GM12878 (cell line): ENCODE measurements around the gene DOCK2.

Source experiments
- CBX5 ChIP-seq: sonication (generic); IDR thresholded peaks from 2 replicates; pipeline ENCODE4 v1.6.1; 2016; ENCODE audit warnings: low read depth, moderate library complexity, mild to moderate bottlenecking, inconsistent platforms
- EGR1 ChIP-seq, 2 experiments: IDR thresholded peaks; 1 replicate in 1 of 2; 2 replicates in 1 of 2; pipeline ENCODE4 v1.6.1; 2011 to 2012; ENCODE audit warnings: low read depth in 2 of 2, low read length in 2 of 2, borderline replicate concordance in 1 of 2, mild to moderate bottlenecking in 1 of 2, moderate library complexity in 1 of 2
- NFIC ChIP-seq: IDR thresholded peaks from 2 replicates; pipeline ENCODE4 v1.6.1; 2012; ENCODE audit warnings: low read depth, mild to moderate bottlenecking, inconsistent platforms, low read length, moderate library complexity
- NFYA ChIP-seq: IDR thresholded peaks from 2 replicates; pipeline ENCODE4 v1.6.1; 2011; ENCODE audit warnings: low read depth, mild to moderate bottlenecking, low read length, improper control_type of control experiment, borderline replicate concordance
- NFYB ChIP-seq: IDR thresholded peaks from 2 replicates; pipeline ENCODE4 v1.6.1; 2011; ENCODE audit warnings: low read depth, mild to moderate bottlenecking, low read length, improper control_type of control experiment, moderate library complexity; ENCODE audit not compliant: insufficient read depth
- PAX5 ChIP-seq: IDR thresholded peaks from 2 replicates; pipeline ENCODE4 v1.6.1; 2011; ENCODE audit warnings: low read depth, low read length, borderline replicate concordance
- POLR2A ChIP-seq: IDR thresholded peaks from 2 replicates; pipeline ENCODE4 v1.6.1; 2011; ENCODE audit warnings: low read depth, mild to moderate bottlenecking, low read length
- POLR2AphosphoS5 ChIP-seq: IDR thresholded peaks from 2 replicates; pipeline ENCODE4 v1.6.1; 2011; ENCODE audit warnings: mild to moderate bottlenecking, low read length, inconsistent platforms
- SMAD5 ChIP-seq: IDR thresholded peaks from 2 replicates; pipeline ENCODE4 v1.6.1; 2016; ENCODE audit warnings: antibody characterized with exemption, low read depth
- SMC3 ChIP-seq: IDR thresholded peaks from 2 replicates; pipeline ENCODE4 v1.6.1; 2011; ENCODE audit warnings: low read length, improper control_type of control experiment, borderline replicate concordance
- YY1 ChIP-seq: IDR thresholded peaks from 2 replicates; pipeline ENCODE4 v1.6.1; 2011; ENCODE audit warnings: low read depth, mild to moderate bottlenecking, low read length
- TF ChIP-seq, protein P1 (sequence below): fragments of 450-650 bp; IDR thresholded peaks from 2 replicates; pipeline ENCODE4 v1.6.1; 2017; ENCODE audit warnings: antibody characterized with exemption, mild to moderate bottlenecking, moderate library complexity
- TF ChIP-seq, protein P2 (sequence below), 3 experiments: IDR thresholded peaks in 2 of 3; conservative IDR thresholded peaks in 1 of 3; 2 replicates each; pipeline ENCODE4 v1.5.1; 2011; ENCODE audit warnings: low read depth in 3 of 3, low read length in 3 of 3, mild to moderate bottlenecking in 3 of 3, control low read depth in 2 of 3, moderate library complexity in 2 of 3, inconsistent platforms in 1 of 3, mixed read lengths in 1 of 3; ENCODE audit not compliant: control insufficient read depth in 2 of 3, insufficient read depth in 1 of 3; ENCODE audit errors: extremely low read depth in 1 of 3

DNA sequence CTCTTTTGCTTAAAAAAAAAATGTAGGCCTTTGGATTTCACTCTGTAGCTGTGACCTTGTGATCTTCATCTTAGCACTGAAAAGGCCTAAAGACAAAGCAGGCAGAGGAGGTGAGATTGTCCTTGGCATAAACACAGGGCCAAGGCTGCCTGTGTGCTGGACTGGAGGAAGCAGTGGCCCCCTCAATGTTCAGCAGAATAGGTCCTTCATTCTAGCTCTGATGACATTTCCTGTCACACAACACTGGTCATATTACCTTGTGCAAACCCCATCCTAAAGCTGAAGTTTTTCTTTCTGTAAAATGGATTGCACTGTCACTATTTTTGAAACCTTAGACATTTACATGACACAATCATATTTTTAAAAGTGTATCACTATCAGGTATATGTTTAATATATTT is 195.8 kb downstream of the DOCK2 start:
- no peak for TF ChIP-seq SMAD5
- TF ChIP-seq EGR1 (IDR thresholded peaks at IDR 0.05; ENCODE audit: borderline replicate concordance in 1 of 2, low read depth in 2 of 2, low read length in 2 of 2): no peak
- no peak for TF ChIP-seq SMC3
- TF ChIP-seq NFYA: no peak
- TF ChIP-seq NFYB: no peak
- TF ChIP-seq PAX5: no peak
- TF ChIP-seq POLR2AphosphoS5: no peak
- TF ChIP-seq, protein P1, sequence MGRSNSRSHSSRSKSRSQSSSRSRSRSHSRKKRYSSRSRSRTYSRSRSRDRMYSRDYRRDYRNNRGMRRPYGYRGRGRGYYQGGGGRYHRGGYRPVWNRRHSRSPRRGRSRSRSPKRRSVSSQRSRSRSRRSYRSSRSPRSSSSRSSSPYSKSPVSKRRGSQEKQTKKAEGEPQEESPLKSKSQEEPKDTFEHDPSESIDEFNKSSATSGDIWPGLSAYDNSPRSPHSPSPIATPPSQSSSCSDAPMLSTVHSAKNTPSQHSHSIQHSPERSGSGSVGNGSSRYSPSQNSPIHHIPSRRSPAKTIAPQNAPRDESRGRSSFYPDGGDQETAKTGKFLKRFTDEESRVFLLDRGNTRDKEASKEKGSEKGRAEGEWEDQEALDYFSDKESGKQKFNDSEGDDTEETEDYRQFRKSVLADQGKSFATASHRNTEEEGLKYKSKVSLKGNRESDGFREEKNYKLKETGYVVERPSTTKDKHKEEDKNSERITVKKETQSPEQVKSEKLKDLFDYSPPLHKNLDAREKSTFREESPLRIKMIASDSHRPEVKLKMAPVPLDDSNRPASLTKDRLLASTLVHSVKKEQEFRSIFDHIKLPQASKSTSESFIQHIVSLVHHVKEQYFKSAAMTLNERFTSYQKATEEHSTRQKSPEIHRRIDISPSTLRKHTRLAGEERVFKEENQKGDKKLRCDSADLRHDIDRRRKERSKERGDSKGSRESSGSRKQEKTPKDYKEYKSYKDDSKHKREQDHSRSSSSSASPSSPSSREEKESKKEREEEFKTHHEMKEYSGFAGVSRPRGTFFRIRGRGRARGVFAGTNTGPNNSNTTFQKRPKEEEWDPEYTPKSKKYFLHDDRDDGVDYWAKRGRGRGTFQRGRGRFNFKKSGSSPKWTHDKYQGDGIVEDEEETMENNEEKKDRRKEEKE: no peak
- no peak for TF ChIP-seq CBX5
- TF ChIP-seq, protein P2, sequence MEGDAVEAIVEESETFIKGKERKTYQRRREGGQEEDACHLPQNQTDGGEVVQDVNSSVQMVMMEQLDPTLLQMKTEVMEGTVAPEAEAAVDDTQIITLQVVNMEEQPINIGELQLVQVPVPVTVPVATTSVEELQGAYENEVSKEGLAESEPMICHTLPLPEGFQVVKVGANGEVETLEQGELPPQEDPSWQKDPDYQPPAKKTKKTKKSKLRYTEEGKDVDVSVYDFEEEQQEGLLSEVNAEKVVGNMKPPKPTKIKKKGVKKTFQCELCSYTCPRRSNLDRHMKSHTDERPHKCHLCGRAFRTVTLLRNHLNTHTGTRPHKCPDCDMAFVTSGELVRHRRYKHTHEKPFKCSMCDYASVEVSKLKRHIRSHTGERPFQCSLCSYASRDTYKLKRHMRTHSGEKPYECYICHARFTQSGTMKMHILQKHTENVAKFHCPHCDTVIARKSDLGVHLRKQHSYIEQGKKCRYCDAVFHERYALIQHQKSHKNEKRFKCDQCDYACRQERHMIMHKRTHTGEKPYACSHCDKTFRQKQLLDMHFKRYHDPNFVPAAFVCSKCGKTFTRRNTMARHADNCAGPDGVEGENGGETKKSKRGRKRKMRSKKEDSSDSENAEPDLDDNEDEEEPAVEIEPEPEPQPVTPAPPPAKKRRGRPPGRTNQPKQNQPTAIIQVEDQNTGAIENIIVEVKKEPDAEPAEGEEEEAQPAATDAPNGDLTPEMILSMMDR (IDR thresholded peaks at IDR 0.05 in 2 of 3, conservative IDR thresholded peaks at IDR 0.05 in 1 of 3; ENCODE audit: control insufficient read depth in 2 of 3, extremely low read depth in 1 of 3, insufficient read depth in 1 of 3, low read depth in 3 of 3, low read length in 3 of 3): no peak
- TF ChIP-seq NFIC: no peak
- TF ChIP-seq YY1: no peak
- TF ChIP-seq POLR2A: no peak
